A673 (cell line): ENCODE data around the gene GYS1.

Experiments
- CTCF ChIP-seq: fragments of 300-800, 200-600 bp; sonication (generic); conservative IDR thresholded peaks from 2 replicates; pipeline ENCODE4 v1.5.1; 2017; ENCODE audit warnings: low read depth, mild to moderate bottlenecking, antibody characterized with exemption, low read length, moderate library complexity, mixed read lengths
- EZH2 ChIP-seq: fragments of 200-600 bp; sonication (generic); IDR thresholded peaks from 2 replicates; pipeline ENCODE4 v1.6.1; 2017; ENCODE audit warnings: borderline replicate concordance, low read depth, mild to moderate bottlenecking, mixed read lengths, antibody characterized with exemption, low read length; ENCODE audit not compliant: poor library complexity, severe bottlenecking

- TF ChIP-seq CTCF (no peak), EZH2 (no peak)
Observed at GRCh38 chr19:48946463-48947257, 46.4 kb downstream of the GYS1 start.
